GM12891 (cell line): ENCODE results near the gene ETFA.

ENCODE experiments used
- POLR2A ChIP-seq: IDR thresholded peaks from 2 replicates; pipeline ENCODE4 v1.6.1; 2011; ENCODE audit warnings: low read depth, low read length, control low read depth
- POLR2AphosphoS5 ChIP-seq: IDR thresholded peaks from 2 replicates; pipeline ENCODE4 v1.6.1; 2011; ENCODE audit warnings: low read depth, low read length, control low read depth

DNA sequence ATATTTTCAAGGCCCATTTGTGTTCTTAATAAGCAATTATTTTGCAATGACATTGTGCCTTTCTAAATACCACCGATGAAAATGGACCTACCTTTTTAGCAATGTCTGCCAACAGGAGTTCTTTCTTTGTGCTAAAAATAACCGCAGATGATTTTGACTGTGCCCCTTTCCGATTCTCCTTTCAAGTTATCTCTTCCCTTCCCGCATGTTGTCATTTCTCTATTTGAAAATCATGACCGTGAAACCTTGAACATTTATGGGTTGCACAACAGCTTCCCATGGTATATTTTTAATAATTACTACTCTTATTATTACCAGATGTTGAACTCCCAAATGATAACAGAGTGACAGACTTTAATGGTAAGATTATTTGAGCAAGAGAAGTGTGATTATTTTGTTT is 10.3 kb upstream of the ETFA start:
- TF ChIP-seq POLR2AphosphoS5 (no peak), POLR2A (no peak)
